ENCODE measurements around the gene EPHX1. TPM values are rescaled to one million over a fixed set of nuclear protein-coding genes. Genes with fewer than 3 reads are reported as not detected.

The EPHX1 gene
- total RNA-seq, 1 donor from 2014 or later, result 82.8 TPM

GRCh38 chr1:225890346-225891228 lies 80.7 kb downstream of the EPHX1 start:
- H3K4me1 ChIP-seq (ENCODE audit: insufficient read depth, low read length), result no peaks in the 10 kb centered on the region
- peaks cover 2% of the 10 kb centered on the region for H3K36me3 Mint-ChIP-seq (ENCODE audit: low read depth, unreplicated experiment)
- no peak overlapping the region for H3K27ac ChIP-seq (ENCODE audit: low read depth, low read length)
- no peaks in the 10 kb centered on the region for H4K20me1 ChIP-seq (ENCODE audit: insufficient read depth, low read length)
- no peaks in the 10 kb centered on the region for H3K79me2 ChIP-seq (ENCODE audit: insufficient read depth, low read length)
- H3K4me2 ChIP-seq (ENCODE audit: low read length), result no peak overlapping the region
- no peaks in the 10 kb centered on the region for H3K9me3 Mint-ChIP-seq (ENCODE audit: unreplicated experiment)
- peaks cover 19% of the 10 kb centered on the region for H3K27me3 Mint-ChIP-seq (ENCODE audit: low read depth, unreplicated experiment)
- peaks cover 10% of the 10 kb centered on the region for H3K4me1 Mint-ChIP-seq (ENCODE audit: low read depth, unreplicated experiment)
- FAIRE-seq (no peak), DNase-seq (ENCODE audit: low read depth) (no peak)
- H3K4me3 ChIP-seq (ENCODE audit: insufficient read depth, low read depth, low read length), result no peak overlapping the region
- H2AFZ ChIP-seq (ENCODE audit: low read depth, low read length), result no peak overlapping the region
- no peaks in the 10 kb centered on the region for H3K36me3 ChIP-seq (ENCODE audit: insufficient read depth, low read length)
- H3K27me3 ChIP-seq (ENCODE audit: insufficient read depth, low read length), result no peaks in the 10 kb centered on the region
- no peak overlapping the region for H3K4me3 Mint-ChIP-seq (ENCODE audit: unreplicated experiment)
- H3K9me3 ChIP-seq (ENCODE audit: insufficient read depth, low read depth, low read length), result no peaks in the 10 kb centered on the region
- no peak overlapping the region for H3K27ac Mint-ChIP-seq (ENCODE audit: unreplicated experiment)
- no peak for TF ChIP-seq EZH2 (IDR thresholded peaks at IDR 0.05; ENCODE audit: insufficient read depth, low read length)
- TF ChIP-seq CTCF (IDR thresholded peaks at IDR 0.05; ENCODE audit: insufficient read depth, low read depth, low read length), result no peak
- H3K9ac ChIP-seq (ENCODE audit: low read length), result no peak overlapping the region

- no peaks in the 10 kb centered on the region for H4K20me1 ChIP-seq (ENCODE audit: insufficient read depth, low read length)
- H3K27ac Mint-ChIP-seq (ENCODE audit: unreplicated experiment), result no peak overlapping the region
- no peaks in the 10 kb centered on the region for H3K36me3 ChIP-seq (ENCODE audit: insufficient read depth, low read length)
- no peaks in the 10 kb centered on the region for H3K79me2 ChIP-seq (ENCODE audit: insufficient read depth, low read length)
- no peaks in the 10 kb centered on the region for H3K9me3 ChIP-seq (ENCODE audit: insufficient read depth, low read depth, low read length)
- no peaks in the 10 kb centered on the region for H3K27me3 ChIP-seq (ENCODE audit: insufficient read depth, low read length)
- DNase-seq (ENCODE audit: low read depth) (no peak), FAIRE-seq (no peak)
- no peak overlapping the region for H2AFZ ChIP-seq (ENCODE audit: low read depth, low read length)
- no peaks in the 10 kb centered on the region for H3K9me3 Mint-ChIP-seq (ENCODE audit: unreplicated experiment)
- H3K9ac ChIP-seq (ENCODE audit: low read length), result no peak overlapping the region
- no peak overlapping the region for H3K4me3 Mint-ChIP-seq (ENCODE audit: unreplicated experiment)
- no peak overlapping the region for H3K27ac ChIP-seq (ENCODE audit: low read depth, low read length)
- H3K4me3 ChIP-seq (ENCODE audit: insufficient read depth, low read depth, low read length), result no peak overlapping the region
- H3K4me2 ChIP-seq (ENCODE audit: low read length), result no peak overlapping the region
- H3K4me1 ChIP-seq (ENCODE audit: insufficient read depth, low read length), result no peaks in the 10 kb centered on the region
- no peak for TF ChIP-seq CTCF (IDR thresholded peaks at IDR 0.05; ENCODE audit: insufficient read depth, low read depth, low read length)
- no peak for TF ChIP-seq EZH2 (IDR thresholded peaks at IDR 0.05; ENCODE audit: insufficient read depth, low read length)
- peaks cover 2% of the 10 kb centered on the region for H3K36me3 Mint-ChIP-seq (ENCODE audit: low read depth, unreplicated experiment)
- peaks cover 10% of the 10 kb centered on the region for H3K4me1 Mint-ChIP-seq (ENCODE audit: low read depth, unreplicated experiment)
- peaks cover 16% of the 10 kb centered on the region for H3K27me3 Mint-ChIP-seq (ENCODE audit: low read depth, unreplicated experiment)
These were observed 81.5 kb downstream of the EPHX1 start for GRCh38 chr1:225891229-225891972.
